Omental fat pad (tissue), 4 donors: ENCODE measurements around the gene SCGB1C1. TPM values are rescaled to one million over a fixed set of nuclear protein-coding genes. Genes with fewer than 3 reads are reported as not detected.

Source experiments
- ATAC-seq: fragments of 150-250 bp; one replicate; pipeline ENCODE4 v1.9.1; 2016; ENCODE audit warnings: mild to moderate bottlenecking, moderate library complexity; ENCODE audit not compliant: low FRiP score
- DNase-seq: peaks from one replicate; pipeline ENCODE4 v3.0.0-alpha.2; 2019; ENCODE audit warnings: low spot score
- CTCF ChIP-seq, 3 donors: fragments of 450-650 bp; IDR thresholded peaks; one replicate each; pipeline ENCODE4 v1.5.1; 2016 to 2017; ENCODE audit warnings: antibody characterized with exemption in 3 of 3, mild to moderate bottlenecking in 3 of 3, moderate library complexity in 2 of 3
- total RNA-seq, 4 donors: library from RNA; depleted of rRNA; stranded (reverse); fragments of >200 nt; gene quantifications; one replicate each; pipeline ENCODE4 v1.1.0, GENCODE V29; 2016

Gene SCGB1C1
- total RNA-seq, 4 donors from 2014 or later, result not detected

GRCh38 chr11:223026-223789 is 30.3 kb downstream of the SCGB1C1 start:
- no peak for DNase-seq
- no peak for TF ChIP-seq CTCF (IDR thresholded peaks at IDR 0.05)
- no peak for ATAC-seq

GRCh38 chr11:223884-224283 is 31.0 kb downstream of the SCGB1C1 start:
- DNase-seq, result no peak
- no peak for TF ChIP-seq CTCF (IDR thresholded peaks at IDR 0.05)
- ATAC-seq, result no peak

GRCh38 chr11:224424-224823 is 31.5 kb downstream of the SCGB1C1 start:
- DNase-seq, result no peak
- no peak for ATAC-seq
- no peak for TF ChIP-seq CTCF (IDR thresholded peaks at IDR 0.05)

GRCh38 chr11:225734-226453 is 33.0 kb downstream of the SCGB1C1 start:
- ATAC-seq (no peak), DNase-seq (no peak)
- TF ChIP-seq CTCF (IDR thresholded peaks at IDR 0.05), result no peak

GRCh38 chr11:227824-228379 is 35.0 kb downstream of the SCGB1C1 start:
- DNase-seq (no peak), ATAC-seq (no peak)
- TF ChIP-seq CTCF (IDR thresholded peaks at IDR 0.05), result no peak

- ATAC-seq, result no peak
- TF ChIP-seq CTCF (IDR thresholded peaks at IDR 0.05), result no peak
- no peak for DNase-seq
Observed at GRCh38 chr11:230431-230830, 37.6 kb downstream of the SCGB1C1 start.
